K562 (cell line): ENCODE results near the gene SYT6. TPM values are rescaled to one million over a fixed set of nuclear protein-coding genes. Genes with fewer than 3 reads are reported as not detected.

ENCODE experiments used
- ATAC-seq: fragments of 200-7000 bp; cut with Tn5 transposase; 3 replicates; pipeline ENCODE4 v1.9.1; 2020; ENCODE audit warnings: moderate library complexity
- BruUV-seq: library from RNA; stranded (reverse); fragments of 400-500 nt; replicated peaks from 2 replicates; lab custom pipeline; 2021; lab: Mats Ljungman, UMichigan
- CTCF ChIA-PET: fragments of 300-600 bp; formaldehyde crosslinking; extraction: SDS; loops from one replicate; lab custom pipeline; 2021; ENCODE audit warnings: low intra/inter-chr PET ratio; lab: Yijun Ruan, JAX
- POLR2A ChIA-PET: fragments of 300-600, 350-650 bp; sonication (Branson Sonifier 250); formaldehyde crosslinking; extraction: SDS; loops from one replicate; lab custom pipeline; 2021; ENCODE audit warnings: antibody characterized with exemption, inconsistent platforms; lab: Yijun Ruan, JAX
- DNase-seq, 4 experiments: peaks; one replicate each; pipeline versions ENCODE4 v3.0.0 to v3.0.0-alpha.2; 2011 to 2018; ENCODE audit warnings: low spot score in 3 of 4, mixed read lengths in 3 of 4; ENCODE audit errors: extremely low read depth in 1 of 4
- FAIRE-seq: peaks from 2 replicates; lab custom pipeline; 2011; peaks lifted over from hg19 to GRCh38; lab: Jason Lieb, UNC
- H2AFZ ChIP-seq: 2 replicates; pipeline ENCODE4 v1.6.0; 2011; ENCODE audit warnings: low read depth, low read length, control low read depth, inconsistent platforms
- H3K27ac ChIP-seq: fragments of 200-600 bp; 3 replicates; pipeline ENCODE4 v1.8.0; 2011; ENCODE audit warnings: low read depth, mild to moderate bottlenecking, control low read depth, inconsistent platforms, low read length, moderate library complexity, mixed read lengths; ENCODE audit errors: extremely low read depth
- H3K27me3 ChIP-seq, 2 experiments: fragments of 300-600 bp in 1 of 2; 2 replicates in 1 of 2; 3 replicates in 1 of 2; pipeline versions ENCODE4 v1.6.0 to v1.8.0; 2011; ENCODE audit warnings: inconsistent platforms in 2 of 2, low read length in 2 of 2, mild to moderate bottlenecking in 1 of 2, mixed read lengths in 1 of 2, moderate library complexity in 1 of 2; ENCODE audit not compliant: control insufficient read depth in 2 of 2, insufficient read depth in 2 of 2
- H3K36me3 ChIP-seq: fragments of 300-600 bp; 3 replicates; pipeline ENCODE4 v1.8.0; 2011; ENCODE audit warnings: mild to moderate bottlenecking, low read length, inconsistent platforms; ENCODE audit not compliant: control insufficient read depth, insufficient read depth
- H3K4me1 ChIP-seq, 2 experiments: fragments of 200-600 bp in 1 of 2; replicated peaks in 1 of 2; 2 replicates in 1 of 2; 3 replicates in 1 of 2; pipeline versions ENCODE4 v1.5.1 to v1.8.0; 2011; ENCODE audit warnings: inconsistent platforms in 2 of 2, low read length in 2 of 2, mild to moderate bottlenecking in 1 of 2, mixed read lengths in 1 of 2, moderate library complexity in 1 of 2; ENCODE audit not compliant: control insufficient read depth in 2 of 2, insufficient read depth in 2 of 2
- H3K4me2 ChIP-seq: 2 replicates; pipeline ENCODE4 v1.6.1; 2011; ENCODE audit warnings: low read length, control low read depth, inconsistent platforms, mixed read lengths; ENCODE audit not compliant: insufficient read depth
- H3K4me3 ChIP-seq: fragments of 200-600 bp; sonication (generic), shearing (Covaris generic); 2 replicates; pipeline ENCODE4 v1.5.1; 2016; ENCODE audit warnings: control low read depth, inconsistent platforms
- H3K79me2 ChIP-seq: fragments of 200-600 bp; 3 replicates; pipeline ENCODE4 v1.8.0; 2011; ENCODE audit warnings: low read length, inconsistent platforms; ENCODE audit not compliant: control insufficient read depth, insufficient read depth
- H3K9ac ChIP-seq, 2 experiments: 2 replicates each; pipeline versions ENCODE4 v1.6.0 to v1.6.1; 2011; ENCODE audit warnings: low read depth in 2 of 2, low read length in 2 of 2, control low read depth in 1 of 2, inconsistent platforms in 1 of 2, mild to moderate bottlenecking in 1 of 2, mixed read lengths in 1 of 2; ENCODE audit not compliant: insufficient read depth in 1 of 2
- H3K9me1 ChIP-seq: one replicate; pipeline ENCODE4 v1.6.0; 2011; ENCODE audit warnings: inconsistent platforms, mild to moderate bottlenecking, low read length, moderate library complexity; ENCODE audit not compliant: control insufficient read depth, insufficient read depth
- H3K9me3 ChIP-seq: replicated peaks from 2 replicates; pipeline ENCODE4 v1.5.1; 2011; ENCODE audit warnings: low read depth, low read length, inconsistent platforms; ENCODE audit not compliant: control insufficient read depth, insufficient read depth
- H4K20me1 ChIP-seq: replicated peaks from 2 replicates; pipeline ENCODE4 v1.6.1; 2011; ENCODE audit warnings: low read length, inconsistent platforms, mixed read lengths; ENCODE audit not compliant: control insufficient read depth, insufficient read depth
- BACH1 ChIP-seq: fragments of 200-800 bp; sonication (Bioruptor generic); IDR thresholded peaks from 2 replicates; pipeline ENCODE4 v1.6.1; 2016; ENCODE audit warnings: missing genetic modification characterization, missing compliant biosample characterization
- DLX4 ChIP-seq: fragments of 250-450 bp; sonication (Bioruptor Pico); IDR thresholded peaks from 2 replicates; pipeline ENCODE4 v1.6.1; 2021; ENCODE audit warnings: mild to moderate bottlenecking
- HLTF ChIP-seq: fragments of 450-650 bp; IDR thresholded peaks from 2 replicates; pipeline ENCODE4 v1.6.1; 2016
- KDM1A ChIP-seq, 2 experiments: fragments of 450-650 bp; IDR thresholded peaks; 2 replicates each; pipeline ENCODE4 v1.6.1; 2016; ENCODE audit warnings: mild to moderate bottlenecking in 2 of 2
- KDM2B ChIP-seq: fragments of 250-450 bp; sonication (Bioruptor Pico); IDR thresholded peaks from 2 replicates; pipeline ENCODE4 v1.8.0; 2021; ENCODE audit warnings: mild to moderate bottlenecking, moderate library complexity
- KLF16 ChIP-seq: IDR thresholded peaks from 2 replicates; pipeline ENCODE4 v1.6.1; 2016; ENCODE audit warnings: antibody characterized with exemption
- MCM7 ChIP-seq, 2 experiments: fragments of 450-650 bp; IDR thresholded peaks; 2 replicates each; pipeline ENCODE4 v1.6.1; 2016 to 2018
- PHB ChIP-seq: fragments of 250-450 bp; sonication (Bioruptor Pico); IDR thresholded peaks from 2 replicates; pipeline ENCODE4 v1.5.0; 2021
- POLR2A ChIP-seq: fragments of 450-650 bp; conservative IDR thresholded peaks from 2 replicates; pipeline ENCODE4 v1.6.1; 2016
- RBM22 ChIP-seq: fragments of 200-400 bp; formaldehyde crosslinking; IDR thresholded peaks from 2 replicates; pipeline ENCODE4 v1.6.1; 2018; ENCODE audit warnings: low read length, low read depth; ENCODE audit not compliant: poor library complexity, severe bottlenecking
- RFX1 ChIP-seq: fragments of 450-650 bp; IDR thresholded peaks from 2 replicates; pipeline ENCODE4 v1.6.1; 2016; ENCODE audit warnings: mild to moderate bottlenecking, moderate library complexity
- ZKSCAN3 ChIP-seq: fragments of 250-450 bp; sonication (Bioruptor Pico); IDR thresholded peaks from 2 replicates; pipeline ENCODE4 v1.4.0; 2020
- ZNF134 ChIP-seq: fragments of 250-450 bp; sonication (Bioruptor Pico); conservative IDR thresholded peaks from 2 replicates; pipeline ENCODE4 v1.4.0; 2020
- WGBS: fragments of 100-300 bp; shearing (Covaris generic); methylation state at CpG from one replicate; pipeline ENCODE4 v1.1.6; 2016; ENCODE audit warnings: low coverage, mixed read lengths; ENCODE audit not compliant: insufficient coverage; ENCODE audit errors: missing lambda C conversion rate; 5-methylcytosine and 5-hydroxymethylcytosine counted together
- in situ Hi-C: fragments of 300-500 bp; cut with MboI; formaldehyde crosslinking; loops from 4 replicates; pipeline ENCODE4 v1.15.0; 2018; ENCODE audit warnings: inconsistent platforms, mixed read lengths
- intact Hi-C: fragments of 100-400 bp; cut with micrococcal nuclease; formaldehyde crosslinking; loops from 2 replicates; pipeline ENCODE4 v1.14.2; 2022
- polyA plus RNA-seq, 8 experiments: library from polyadenylated mRNA; depleted of rRNA in 4 of 8; stranded (reverse) in 5 of 8; unstranded in 3 of 8; fragments of >200 nt; fragmentation: Nextera tagmentation in 2 of 8; fragmentation: Illumina TruSeq in 1 of 8; extraction: Ambion mirVana in 2 of 8; extraction: Trizol in 1 of 8; gene quantifications; 2 replicates each; pipeline versions ENCODE4 v1.2.1 to v1.2.3, GENCODE V29; 2011 to 2014; ENCODE audit warnings: inconsistent platforms in 1 of 8, missing spikeins in 1 of 8
- total RNA-seq, 7 experiments: library from RNA; depleted of rRNA in 6 of 7; stranded (reverse); fragments of >200 nt in 6 of 7; fragmentation: Illumina TruSeq in 2 of 7; extraction: Trizol in 2 of 7; gene quantifications; 2 replicates each; pipeline versions ENCODE4 v1.2.1 to v1.2.3, GENCODE V29; 2011 to 2021; ENCODE audit warnings: low replicate concordance in 1 of 7
- TF ChIP-seq, protein P1 (sequence below): fragments of 200-800 bp; sonication (Bioruptor generic); IDR thresholded peaks from 2 replicates; pipeline ENCODE4 v1.6.1; 2017; ENCODE audit warnings: missing genetic modification characterization, missing compliant biosample characterization
- TF ChIP-seq, protein P2 (sequence below), 2 experiments: fragments of 250-450 bp in 1 of 2; fragments of 450-650 bp in 1 of 2; sonication (Bioruptor Pico) in 1 of 2; IDR thresholded peaks; 2 replicates each; pipeline versions ENCODE4 v1.6.1 to v1.8.0; 2016 to 2021; ENCODE audit warnings: mild to moderate bottlenecking in 2 of 2, moderate library complexity in 2 of 2, missing compliant biosample characterization in 1 of 2, missing genetic modification characterization in 1 of 2

The SYT6 gene
- total and polyA plus RNA-seq, 9 of the 15 experiments (the other 6 are each of a cell fraction or from before 2014, with no cell fraction given) = 0.06 TPM; not detected in 8

DNA sequence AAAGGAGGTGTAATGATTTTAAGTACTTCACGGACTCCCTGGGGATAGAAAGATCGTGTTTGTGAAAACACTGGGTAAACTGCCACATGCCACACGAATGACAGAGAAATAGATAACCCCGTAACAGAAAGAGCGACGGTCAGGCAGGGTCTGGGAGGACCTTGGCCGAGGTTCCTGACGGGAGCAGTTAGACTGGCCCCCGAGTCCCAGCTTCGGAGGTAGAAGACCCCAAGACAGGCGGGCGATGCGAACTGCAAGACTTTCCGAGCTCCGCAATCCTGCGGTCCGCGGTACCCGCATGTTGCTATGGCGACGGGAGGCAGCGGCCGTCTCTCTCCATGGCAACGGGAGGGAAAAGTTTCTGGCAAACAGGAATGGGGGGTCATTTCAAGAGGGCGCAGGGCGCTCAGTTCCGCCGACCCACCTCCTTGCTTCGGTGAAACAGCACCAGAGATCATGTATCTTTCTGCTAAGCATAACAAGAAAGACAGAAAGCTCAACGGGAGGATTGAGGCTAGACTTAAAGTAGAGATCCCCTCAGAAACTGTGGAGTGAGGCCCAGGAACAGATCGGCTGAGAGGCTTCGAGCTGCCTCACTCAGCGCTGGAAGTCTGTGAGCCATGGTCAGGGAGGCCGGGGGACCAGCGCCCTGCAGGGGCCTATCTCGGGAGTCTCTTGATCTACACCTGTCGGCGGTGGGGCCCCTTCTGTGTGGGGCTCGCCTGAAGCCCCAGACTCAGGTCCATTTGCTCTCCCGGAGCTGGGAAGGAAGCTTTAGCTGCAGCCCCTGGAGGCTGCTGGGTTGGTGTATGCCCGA is 685 bp upstream of the SYT6 start:
- in situ Hi-C loops (no loop called here), intact Hi-C loops (no loop called here)
- 17% methylated on average over 41 of the region's 41 CpGs for WGBS
- ATAC-seq (peak; percentile 47), DNase-seq (peak in 3 of 4 experiments; percentile 11 to 27 (median 27)), FAIRE-seq (no peak)
- Histone ChIP-seq H3K4me1 (peaks cover 0 to 23% of the 10 kb centered on the region in 2 experiments; a peak in 1 of 5 replicates), H3K36me3 (no peaks in the 10 kb centered on the region), H3K9me1 (no peaks in the 10 kb centered on the region), H3K27me3 (peaks cover 24 to 55% of the 10 kb centered on the region in 2 experiments; a peak in 3 of 5 replicates), H3K9me3 (no peaks in the 10 kb centered on the region), H3K4me2 (no peak overlapping the region), H2AFZ (no peak overlapping the region), H4K20me1 (peaks cover 5% of the 10 kb centered on the region; the same call in 1 of the 2 replicates), H3K79me2 (no peaks in the 10 kb centered on the region), H3K9ac (no peak overlapping the region), H3K4me3 (no peak overlapping the region), H3K27ac (no peak overlapping the region)
- ChIA-PET CTCF (no interaction called here), POLR2A (interaction anchor here (0.6 to 0.9 kb wide), 2 partner anchors 9 to 24 kb away, joined by 3 read pairs; no protein-coding TSS in a partner anchor)
- no TSS peak for BruUV-seq
- TF ChIP-seq, protein P1, sequence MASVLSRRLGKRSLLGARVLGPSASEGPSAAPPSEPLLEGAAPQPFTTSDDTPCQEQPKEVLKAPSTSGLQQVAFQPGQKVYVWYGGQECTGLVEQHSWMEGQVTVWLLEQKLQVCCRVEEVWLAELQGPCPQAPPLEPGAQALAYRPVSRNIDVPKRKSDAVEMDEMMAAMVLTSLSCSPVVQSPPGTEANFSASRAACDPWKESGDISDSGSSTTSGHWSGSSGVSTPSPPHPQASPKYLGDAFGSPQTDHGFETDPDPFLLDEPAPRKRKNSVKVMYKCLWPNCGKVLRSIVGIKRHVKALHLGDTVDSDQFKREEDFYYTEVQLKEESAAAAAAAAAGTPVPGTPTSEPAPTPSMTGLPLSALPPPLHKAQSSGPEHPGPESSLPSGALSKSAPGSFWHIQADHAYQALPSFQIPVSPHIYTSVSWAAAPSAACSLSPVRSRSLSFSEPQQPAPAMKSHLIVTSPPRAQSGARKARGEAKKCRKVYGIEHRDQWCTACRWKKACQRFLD = no peak
- TF ChIP-seq BACH1 (tag) (no peak), PHB (CRISPR knock-in tag) (no peak), DLX4 (CRISPR knock-in tag) (no peak), KLF16 (no peak), RBM22 (peak; percentile 36), KDM1A (IDR thresholded peaks at IDR 0.05) (0 out of 4 replicates have a peak, but pooled peaks of 1 of the 2 experiments have one; percentile 11), HLTF (no peak), RFX1 (peak; percentile 90), KDM2B (no peak), MCM7 (IDR thresholded peaks at IDR 0.05) (no peak), ZNF134 (CRISPR knock-in tag) (no peak), ZKSCAN3 (CRISPR knock-in tag) (no peak), POLR2A (no peak)
- TF ChIP-seq, protein P2, sequence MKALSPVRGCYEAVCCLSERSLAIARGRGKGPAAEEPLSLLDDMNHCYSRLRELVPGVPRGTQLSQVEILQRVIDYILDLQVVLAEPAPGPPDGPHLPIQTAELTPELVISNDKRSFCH (CRISPR knock-in tag; IDR thresholded peaks at IDR 0.05) = no peak
- TF ChIP-seq, protein P2 (tag; IDR thresholded peaks at IDR 0.05) = no peak
